Neural cell (in vitro differentiated cells): ENCODE results near the gene C20orf202. TPM values are rescaled to one million over a fixed set of nuclear protein-coding genes. Genes with fewer than 3 reads are reported as not detected.

Source experiments
- H2AFZ ChIP-seq: fragments of 200-600, 300-800 bp; sonication (generic), shearing (Covaris generic); 2 replicates; pipeline ENCODE4 v1.6.0; 2014; ENCODE audit warnings: low read depth, mild to moderate bottlenecking, antibody characterized with exemption, low read length, moderate library complexity
- H3F3A ChIP-seq: fragments of 200-600 bp; shearing (Covaris generic); 2 replicates; pipeline ENCODE4 v1.6.1; 2016; ENCODE audit warnings: mild to moderate bottlenecking, moderate library complexity, mixed read lengths, antibody characterized with exemption, low read length; ENCODE audit not compliant: insufficient read depth, poor library complexity, severe bottlenecking
- H3K27ac ChIP-seq: fragments of 200-600, 300-800 bp; sonication (generic), shearing (Covaris generic); 2 replicates; pipeline ENCODE4 v1.5.1; 2014; ENCODE audit warnings: mild to moderate bottlenecking, low read length, moderate library complexity
- H3K27me3 ChIP-seq: fragments of 300-800, 200-600 bp; sonication (generic), shearing (Covaris generic); 2 replicates; pipeline ENCODE4 v1.6.0; 2014; ENCODE audit warnings: mild to moderate bottlenecking, low read depth, low read length, moderate library complexity; ENCODE audit not compliant: insufficient read depth
- H3K36me3 ChIP-seq: fragments of 300-800, 200-600 bp; sonication (generic), shearing (Covaris generic); 2 replicates; pipeline ENCODE4 v1.5.1; 2014; ENCODE audit warnings: mild to moderate bottlenecking, antibody characterized with exemption, low read length, moderate library complexity; ENCODE audit not compliant: insufficient read depth
- H3K4me2 ChIP-seq: fragments of 300-800, 200-600 bp; sonication (generic), shearing (Covaris generic); 2 replicates; pipeline ENCODE4 v1.6.0; 2014; ENCODE audit warnings: mild to moderate bottlenecking, low read length
- H3K4me3 ChIP-seq: fragments of 300-800, 200-600 bp; sonication (generic), shearing (Covaris generic); 2 replicates; pipeline ENCODE4 v1.5.1; 2014; ENCODE audit warnings: mild to moderate bottlenecking, low read length, moderate library complexity
- H3K79me2 ChIP-seq: fragments of 200-600 bp; shearing (Covaris generic); replicated peaks from 2 replicates; pipeline ENCODE4 v1.6.0; 2014; ENCODE audit warnings: mild to moderate bottlenecking, low read length, moderate library complexity; ENCODE audit not compliant: insufficient read depth
- H3K9ac ChIP-seq: fragments of 300-800, 200-600 bp; sonication (generic), shearing (Covaris generic); 2 replicates; pipeline ENCODE4 v1.6.1; 2016; ENCODE audit warnings: mild to moderate bottlenecking, low read length, mixed read lengths
- H3K9me2 ChIP-seq: fragments of 200-600 bp; shearing (Covaris generic); 2 replicates; pipeline ENCODE4 v1.6.1; 2016; ENCODE audit warnings: mild to moderate bottlenecking, low read length, mixed read lengths; ENCODE audit not compliant: insufficient read depth
- H3K9me3 ChIP-seq: fragments of 200-600, 300-800 bp; sonication (generic), shearing (Covaris generic); 2 replicates; pipeline ENCODE4 v1.6.1; 2016; ENCODE audit warnings: mild to moderate bottlenecking, mixed run types, low read length, moderate library complexity, mixed read lengths
- H4K20me1 ChIP-seq: fragments of 200-600 bp; shearing (Covaris generic); 2 replicates; pipeline ENCODE4 v1.6.1; 2016; ENCODE audit warnings: mild to moderate bottlenecking, mixed run types; ENCODE audit not compliant: insufficient read depth
- CTCF ChIP-seq: fragments of 450-650 bp; IDR thresholded peaks from 2 replicates; pipeline ENCODE4 v1.5.1; 2014; ENCODE audit warnings: antibody characterized with exemption, mild to moderate bottlenecking, moderate library complexity; ENCODE audit not compliant: poor library complexity, severe bottlenecking
- EP300 ChIP-seq: fragments of 450-650 bp; conservative IDR thresholded peaks from 2 replicates; pipeline ENCODE4 v1.6.1; 2014; ENCODE audit warnings: antibody characterized with exemption, mild to moderate bottlenecking, moderate library complexity; ENCODE audit not compliant: poor library complexity, severe bottlenecking
- EZH2 ChIP-seq: fragments of 200-600, 300-800 bp; shearing (Covaris generic), sonication (generic); IDR thresholded peaks from 2 replicates; pipeline ENCODE4 v1.6.1; 2014; ENCODE audit warnings: antibody characterized with exemption, low read length, borderline replicate concordance, mild to moderate bottlenecking; ENCODE audit not compliant: insufficient read depth, poor library complexity, severe bottlenecking
- MXI1 ChIP-seq: fragments of 450-650 bp; conservative IDR thresholded peaks from 2 replicates; pipeline ENCODE4 v1.6.1; 2014; ENCODE audit warnings: antibody characterized with exemption, mild to moderate bottlenecking; ENCODE audit not compliant: poor library complexity, severe bottlenecking
- POLR2AphosphoS5 ChIP-seq: IDR thresholded peaks from 2 replicates; pipeline ENCODE4 v1.6.1; 2012
- RAD21 ChIP-seq: fragments of 450-650 bp; conservative IDR thresholded peaks from 2 replicates; pipeline ENCODE4 v1.6.1; 2014; ENCODE audit warnings: antibody characterized with exemption, mild to moderate bottlenecking, moderate library complexity
- REST ChIP-seq: IDR thresholded peaks from 2 replicates; pipeline ENCODE4 v1.6.1; 2012; ENCODE audit warnings: borderline replicate concordance
- SMC3 ChIP-seq: fragments of 450-650 bp; conservative IDR thresholded peaks from 2 replicates; pipeline ENCODE4 v1.6.1; 2014; ENCODE audit warnings: antibody characterized with exemption, mild to moderate bottlenecking, moderate library complexity; ENCODE audit not compliant: poor library complexity
- TAF1 ChIP-seq: IDR thresholded peaks from 2 replicates; pipeline ENCODE4 v1.6.1; 2012; ENCODE audit warnings: low read depth
- polyA plus RNA-seq: library from polyadenylated mRNA; depleted of rRNA; stranded (reverse); fragments of >200 nt; gene quantifications from 2 replicates; pipeline ENCODE4 v1.2.3, GENCODE V29; 2014

C20orf202 gene
- polyA plus RNA-seq, 1 donor from 2014 or later = 0.62 TPM

GRCh38 chr20:1163105-1163504, 40.1 kb upstream of the C20orf202 start:
- Histone ChIP-seq H4K20me1 (no peaks in the 10 kb centered on the region), H3K36me3 (peaks cover 21% of the 10 kb centered on the region), H3K27ac (no peak overlapping the region), H3K27me3 (no peaks in the 10 kb centered on the region), H3K4me3 (no peak overlapping the region), H2AFZ (no peak overlapping the region), H3K9ac (no peak overlapping the region), H3K4me2 (no peak overlapping the region), H3K9me2 (no peaks in the 10 kb centered on the region), H3F3A (no peaks in the 10 kb centered on the region), H3K79me2 (no peaks in the 10 kb centered on the region), H3K9me3 (no peaks in the 10 kb centered on the region)
- TF ChIP-seq POLR2AphosphoS5 = no peak
- no peak for TF ChIP-seq RAD21
- TF ChIP-seq MXI1 = no peak
- TF ChIP-seq REST = no peak
- TF ChIP-seq EP300 = no peak
- TF ChIP-seq CTCF = no peak
- TF ChIP-seq EZH2 = no peak
- no peak for TF ChIP-seq SMC3
- TF ChIP-seq TAF1 = no peak

- Histone ChIP-seq H2AFZ (no peak overlapping the region), H3F3A (no peaks in the 10 kb centered on the region), H3K36me3 (peaks cover 21% of the 10 kb centered on the region), H3K79me2 (no peaks in the 10 kb centered on the region), H3K27ac (no peak overlapping the region), H4K20me1 (no peaks in the 10 kb centered on the region), H3K27me3 (no peaks in the 10 kb centered on the region), H3K9me3 (no peaks in the 10 kb centered on the region), H3K9me2 (no peaks in the 10 kb centered on the region), H3K4me2 (no peak overlapping the region), H3K9ac (no peak overlapping the region), H3K4me3 (no peak overlapping the region)
- no peak for TF ChIP-seq CTCF
- TF ChIP-seq EP300 = no peak
- TF ChIP-seq REST = no peak
- no peak for TF ChIP-seq EZH2
- TF ChIP-seq RAD21 = no peak
- TF ChIP-seq TAF1 = no peak
Measured at GRCh38 chr20:1163653-1164052, 39.6 kb upstream of the C20orf202 start.
